Kidney capillary endothelial cell (primary cell): Measurements from ENCODE around the gene ACY1.
A peak's percentile ranks its signal among the peaks of the same experiment; 100 is the strongest.
"Not testable (repeated sequence)": the region's sequence is repeated elsewhere in the genome, so short reads cannot be mapped to it uniquely, and the experiment has no call there.

Experiments
- DNase-seq: peaks from one replicate; pipeline ENCODE4 v3.0.0-alpha.2; 2018; ENCODE audit warnings: low spot score

ACY1 gene

DNA sequence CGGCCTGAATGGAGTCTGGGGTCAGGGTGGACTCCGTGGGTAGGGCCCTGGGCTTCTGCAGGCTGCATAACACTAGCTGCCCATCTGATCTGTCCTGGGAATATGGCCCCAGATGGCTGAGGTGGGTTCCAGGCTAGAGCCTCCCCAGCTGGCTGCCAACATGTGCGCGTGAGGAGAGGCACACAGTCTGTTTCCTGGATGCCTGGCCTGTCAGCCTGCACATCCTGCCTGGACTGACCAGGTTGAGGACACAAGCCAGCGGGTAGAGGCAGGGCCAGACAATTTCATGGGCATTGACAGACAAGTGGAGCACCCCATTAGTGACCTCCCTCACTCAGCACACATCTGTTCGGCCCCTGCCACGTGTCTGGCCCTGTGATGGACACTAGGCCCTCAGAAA lies 42.1 kb downstream of the ACY1 start:
- DNase-seq: peak; percentile 66

DNA sequence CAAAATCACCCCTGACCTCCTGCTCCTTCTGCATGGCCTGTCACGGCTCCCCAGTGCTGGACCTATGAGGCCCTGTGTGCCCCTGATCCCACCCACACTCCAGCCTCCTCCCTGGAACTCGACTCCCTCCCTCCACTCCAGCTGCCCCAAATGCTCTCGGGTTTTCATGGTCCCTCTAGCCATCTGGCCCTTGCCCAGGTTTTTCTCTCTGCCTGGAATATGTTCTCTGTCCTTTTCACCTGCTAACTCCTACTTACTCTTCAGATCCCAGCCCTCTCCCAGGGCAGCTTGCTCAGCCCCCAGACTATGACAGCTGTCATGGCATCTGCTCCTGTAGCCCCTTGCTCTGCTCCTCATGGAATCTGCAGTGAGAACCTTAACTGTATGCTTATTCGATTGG lies 42.7 kb downstream of the ACY1 start:
- no peak for DNase-seq

DNA sequence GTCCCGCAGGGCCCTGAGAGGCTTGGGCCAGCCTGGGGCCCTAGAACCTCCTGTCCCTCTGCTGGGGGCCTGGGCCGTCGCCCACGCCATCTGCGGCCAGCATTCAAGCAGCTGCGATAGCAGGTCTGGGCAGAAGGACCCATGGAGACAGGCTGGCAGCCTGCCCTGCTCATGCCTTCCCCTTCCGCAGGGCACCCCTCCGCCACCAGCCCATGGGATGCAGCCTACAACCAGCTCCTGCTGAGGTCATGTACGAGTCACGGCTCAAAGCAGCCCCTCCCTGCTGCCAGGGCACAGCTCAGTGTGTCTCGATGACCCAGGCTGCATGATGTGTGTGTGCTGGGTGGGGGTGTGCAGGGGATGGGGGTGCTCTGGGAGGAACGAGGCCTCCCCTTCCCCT lies 45.2 kb downstream of the ACY1 start:
- DNase-seq: no peak

DNA sequence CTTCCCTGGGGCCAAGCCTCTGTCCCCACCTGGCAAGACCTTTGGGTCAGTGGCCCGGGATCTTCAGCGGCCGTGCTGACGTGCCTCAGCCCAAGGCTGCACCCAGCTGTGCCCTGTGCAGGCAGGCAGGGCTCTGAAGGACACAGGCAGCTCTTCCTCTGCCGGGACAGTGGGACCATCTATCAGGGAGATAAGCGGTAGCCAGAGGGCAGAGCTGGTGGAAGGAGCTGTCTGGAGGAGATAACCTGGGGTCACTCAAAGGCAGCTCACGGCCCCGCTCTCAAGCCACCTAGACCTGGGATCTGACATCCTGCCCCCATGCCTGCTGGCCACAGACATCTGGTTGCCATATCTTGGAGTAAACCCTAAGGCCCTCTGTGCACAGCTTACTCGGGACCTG lies 45.7 kb downstream of the ACY1 start:
- no peak for DNase-seq

DNA sequence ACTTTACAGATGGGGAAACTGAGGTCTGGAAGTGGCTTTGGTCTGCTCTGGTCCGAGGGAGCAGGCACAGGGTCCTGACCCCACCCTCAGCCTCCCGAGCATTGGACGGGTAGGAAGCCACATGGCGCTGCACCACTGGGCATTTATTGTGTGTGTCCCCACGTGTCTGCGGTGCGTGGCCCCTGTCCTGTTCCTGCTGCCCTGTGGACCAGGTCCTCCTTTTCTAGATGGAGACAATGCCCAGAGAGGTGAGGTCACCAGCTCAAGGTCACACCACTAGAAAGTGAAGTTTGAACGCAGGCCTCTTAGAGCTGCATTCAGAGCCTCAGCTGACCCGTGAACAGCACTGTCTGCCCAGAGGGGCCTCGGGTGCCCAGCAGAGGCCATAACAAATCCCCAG lies 46.2 kb downstream of the ACY1 start:
- no peak for DNase-seq

DNA sequence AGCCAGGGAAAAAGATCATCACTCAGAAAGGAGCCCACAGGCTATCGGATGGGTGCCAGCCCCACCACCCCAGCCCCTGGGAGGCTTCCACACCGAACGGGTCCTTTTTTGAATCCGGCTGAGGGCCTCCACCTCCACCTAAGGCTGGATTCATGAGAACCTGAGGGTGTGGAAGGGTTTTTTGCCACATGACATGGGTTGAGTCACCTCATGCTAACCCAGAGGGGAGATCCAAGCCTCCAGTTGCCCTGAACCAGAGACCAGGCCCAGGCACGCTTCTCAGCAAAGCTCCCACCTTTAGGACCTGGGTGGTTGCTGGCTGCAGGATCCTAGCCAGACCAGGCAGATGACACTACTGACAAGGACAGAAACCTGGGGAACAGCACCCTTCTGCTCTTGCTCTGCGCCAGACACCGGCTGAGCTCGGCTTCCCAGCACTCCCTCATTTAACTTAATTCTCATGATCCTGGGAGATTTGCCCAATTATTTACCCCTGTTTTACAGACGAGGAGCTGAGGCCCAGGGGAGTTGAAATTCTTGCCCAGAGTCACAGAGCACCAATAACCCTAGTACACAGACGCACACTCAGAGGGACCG lies 47.5 kb downstream of the ACY1 start:
- no peak for DNase-seq

DNA sequence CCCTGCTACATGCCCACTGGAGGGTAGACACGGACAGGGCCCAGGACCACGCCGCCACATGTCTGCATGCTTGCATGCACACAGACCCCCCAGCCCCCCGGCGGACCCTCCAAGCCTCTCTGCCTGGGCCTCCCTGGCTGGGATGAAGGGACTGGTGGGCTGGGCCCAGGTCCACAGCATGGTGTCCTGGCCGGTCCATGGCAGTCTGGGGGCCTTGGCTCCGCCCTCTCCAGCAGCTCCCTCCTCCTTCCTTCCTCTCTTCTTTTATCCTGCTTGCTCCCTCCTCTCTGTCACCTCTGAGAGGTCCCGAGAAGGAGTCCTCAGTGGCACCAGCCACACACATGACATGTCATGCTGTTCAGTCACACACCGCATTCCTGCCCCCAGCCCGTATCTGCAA lies 48.6 kb downstream of the ACY1 start:
- no peak for DNase-seq

DNA sequence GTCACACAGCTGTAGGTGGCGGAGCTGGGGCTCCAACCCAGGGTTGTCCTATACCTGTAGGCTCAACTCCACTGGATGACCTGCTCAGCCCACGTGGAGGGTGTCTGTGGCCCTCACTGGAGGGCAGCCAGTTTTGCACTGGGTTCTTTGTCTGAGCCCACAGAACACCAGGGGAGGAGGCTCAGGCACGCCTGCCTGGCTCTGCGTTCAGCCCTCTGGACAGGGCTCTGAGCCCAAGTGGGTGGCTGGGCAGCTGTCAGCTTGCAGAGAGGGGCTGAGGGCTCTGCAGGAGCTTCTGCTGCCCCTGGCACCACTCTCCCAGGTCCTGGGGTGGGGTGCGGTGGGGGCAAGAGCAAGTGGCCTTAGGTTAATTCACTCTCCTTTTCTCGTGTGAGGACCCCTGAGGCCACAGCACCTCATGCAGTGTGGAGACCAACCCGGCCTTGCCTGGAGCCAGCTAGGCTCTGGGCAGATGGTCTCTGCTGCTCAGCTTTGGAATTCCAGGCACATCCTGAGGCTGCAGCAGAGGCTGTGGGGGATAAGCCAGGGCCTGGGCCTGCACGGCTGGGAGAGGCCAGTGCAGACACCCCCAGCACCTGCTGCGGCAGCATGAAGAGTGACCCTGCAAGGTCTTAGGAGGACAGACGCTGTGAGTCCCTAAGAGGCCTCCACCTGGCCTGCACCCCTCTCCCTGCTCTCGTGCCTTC lies 49.5 kb downstream of the ACY1 start:
- no peak for DNase-seq

DNA sequence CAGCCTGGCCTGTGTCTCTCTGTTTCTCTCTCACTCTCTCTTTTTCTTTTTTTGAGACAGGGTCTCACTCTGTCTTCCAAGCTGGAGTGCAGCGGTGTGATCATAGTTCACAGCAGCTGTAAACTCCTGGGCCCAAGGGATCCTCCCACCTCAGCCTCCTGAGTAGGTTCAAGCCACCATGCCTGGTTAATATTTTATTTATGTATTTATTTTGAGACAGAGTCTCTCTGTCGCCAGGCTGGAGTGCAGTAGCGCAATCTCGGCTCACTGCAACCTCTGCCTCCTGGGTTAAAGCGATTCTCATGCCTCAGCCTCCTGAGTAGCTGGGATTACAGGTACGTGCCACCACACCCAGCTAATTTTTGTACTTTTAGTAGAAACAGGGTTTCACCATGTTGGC lies 50.4 kb downstream of the ACY1 start:
- not testable (repeated sequence) for DNase-seq

DNA sequence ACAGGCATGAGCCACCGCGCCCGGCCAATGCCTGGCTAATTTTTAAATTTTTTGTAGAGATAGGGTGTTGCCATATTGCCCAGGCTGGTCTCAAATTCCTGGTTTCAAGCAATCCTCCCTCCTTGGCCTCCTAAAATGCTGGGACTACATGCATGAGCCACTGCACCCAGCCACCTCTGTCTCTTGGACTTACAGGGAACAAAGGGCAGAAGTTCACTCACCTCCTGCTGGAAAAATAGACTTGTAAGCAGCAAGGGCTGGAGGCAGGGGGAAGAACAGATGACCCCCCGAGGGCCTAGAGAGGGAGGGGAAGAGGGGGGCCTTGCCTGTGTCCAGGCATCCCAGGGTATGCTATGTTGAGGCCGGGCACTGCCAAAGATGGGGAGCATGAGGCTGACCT lies 50.9 kb downstream of the ACY1 start:
- no peak for DNase-seq

DNA sequence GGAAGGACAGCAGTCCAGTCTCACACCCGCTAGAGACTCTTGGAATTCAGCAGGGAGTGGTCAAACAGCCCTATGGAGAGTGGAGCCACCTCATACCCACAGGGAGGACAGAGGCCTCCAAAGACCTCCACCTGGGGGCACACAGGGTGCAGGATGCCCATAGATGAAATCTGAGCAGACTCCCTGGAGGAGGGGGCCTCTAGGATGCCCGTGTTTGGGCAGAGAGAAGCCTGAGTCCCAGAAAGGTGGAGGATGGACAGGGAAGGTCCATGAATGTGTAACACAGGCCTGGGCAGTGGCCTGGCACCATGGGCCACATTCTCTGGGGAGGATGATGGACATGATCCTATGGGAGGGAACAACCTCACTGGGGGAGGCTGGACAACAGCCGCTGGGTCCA lies 51.3 kb downstream of the ACY1 start:
- no peak for DNase-seq

DNA sequence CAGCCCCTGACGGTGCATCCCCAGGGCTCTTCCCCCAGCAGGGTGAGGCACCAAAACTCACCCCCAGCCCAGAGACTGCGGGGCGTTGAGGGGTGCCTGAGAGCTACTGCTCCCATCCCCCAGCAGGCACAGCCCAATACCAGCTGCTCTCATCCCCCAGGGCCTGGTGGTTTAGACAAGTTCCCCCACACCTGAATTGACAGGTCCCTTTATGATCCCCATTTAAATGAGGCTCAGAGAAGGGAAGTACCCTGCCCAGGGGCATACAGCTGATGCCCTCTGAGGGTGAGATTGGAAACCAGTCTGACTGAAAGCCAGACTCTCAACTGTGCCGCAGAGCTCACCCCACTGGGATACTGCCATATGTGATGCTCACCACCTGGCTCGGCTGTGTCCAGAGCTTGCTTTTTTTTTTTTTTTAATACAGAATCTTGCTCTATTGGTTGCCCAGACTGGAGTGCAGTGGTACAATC lies 52.9 kb downstream of the ACY1 start:
- DNase-seq: no peak

DNA sequence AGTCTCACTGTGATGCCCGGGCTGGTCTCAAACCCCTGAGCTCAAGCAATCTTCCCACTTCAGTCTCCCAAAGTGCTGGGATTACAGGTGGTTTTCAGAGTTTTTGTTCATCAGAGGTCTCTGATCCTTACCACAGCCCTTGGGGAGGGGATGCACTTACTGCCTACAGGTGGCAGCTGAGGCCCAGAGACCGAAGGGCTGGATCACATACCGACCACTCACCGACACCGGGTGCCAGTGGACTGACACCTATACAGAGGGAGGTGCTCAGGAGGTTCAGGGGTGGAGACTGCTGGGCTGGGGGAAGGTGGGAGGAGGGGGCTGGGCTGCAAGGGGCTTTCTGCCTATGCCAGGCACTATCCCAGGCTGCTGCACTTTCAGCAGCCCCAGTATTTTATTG lies 53.5 kb downstream of the ACY1 start:
- no peak for DNase-seq

DNA sequence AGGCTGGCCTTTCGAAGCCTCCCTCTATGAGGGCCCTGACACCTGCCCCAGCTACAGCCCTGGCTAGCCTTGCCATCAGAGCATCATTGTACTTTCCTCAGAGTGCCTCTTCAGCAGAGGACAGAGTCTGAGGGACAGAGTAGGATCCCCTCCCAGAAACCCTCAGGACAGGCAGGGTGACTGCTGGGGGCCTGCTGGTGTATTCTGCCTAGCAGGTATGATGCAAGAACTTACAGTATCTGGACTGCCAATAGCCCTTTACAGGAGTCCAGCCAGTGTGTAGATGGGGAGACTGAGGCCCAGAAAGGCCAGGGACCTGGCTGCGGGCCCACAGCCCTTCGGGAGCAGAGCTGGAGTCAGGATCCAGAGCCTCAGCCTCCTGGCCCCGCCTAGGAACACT lies 54.0 kb downstream of the ACY1 start:
- DNase-seq: no peak

DNA sequence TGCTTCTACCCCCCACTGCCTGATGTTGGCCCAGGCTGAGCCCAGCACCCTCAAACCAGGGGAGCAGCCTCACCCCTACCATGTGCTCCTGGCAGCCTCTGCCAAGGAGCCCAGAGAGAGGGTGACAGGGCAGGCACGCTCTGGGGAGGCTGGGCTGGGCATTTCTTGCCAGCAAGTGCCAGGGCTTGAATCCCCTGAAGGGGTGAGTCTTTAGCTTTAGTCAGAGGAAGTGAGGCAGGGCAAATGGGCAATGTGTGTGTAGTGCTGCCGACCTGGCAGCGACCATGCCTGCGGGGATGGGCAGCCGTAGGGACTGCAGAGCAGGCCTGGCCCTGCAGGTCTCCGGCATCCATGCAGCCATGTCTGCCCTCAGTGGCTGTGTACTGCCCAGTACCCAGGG lies 54.9 kb downstream of the ACY1 start:
- no peak for DNase-seq
